ENCODE measurements around the gene LYST.

GRCh38 chr1:235858766-235859165, 7.9 kb downstream of the LYST start:
- no peak for TF ChIP-seq CTCF (IDR thresholded peaks at IDR 0.05; ENCODE audit: low read length)
- no peak for TF ChIP-seq EZH2 (IDR thresholded peaks at IDR 0.05; ENCODE audit: borderline replicate concordance, low read length)

All from OCI-LY1 (cell line).